HG03135 (cell line): ENCODE measurements around the gene FDXR.

Source experiments
- ATAC-seq: cut with Tn5 transposase; IDR thresholded peaks from one replicate; pipeline ENCODE4 v1.9.1; 2021; ENCODE audit warnings: mild to moderate bottlenecking, moderate library complexity; ENCODE audit not compliant: unreplicated experiment

Gene FDXR

GRCh38 chr17:74839990-74840852 is 32.6 kb downstream of the FDXR start:
- ATAC-seq = no peak

GRCh38 chr17:74838274-74838673 is 34.5 kb downstream of the FDXR start:
- no peak for ATAC-seq

GRCh38 chr17:74836691-74837467 is 35.9 kb downstream of the FDXR start:
- no peak for ATAC-seq

- no peak for ATAC-seq
Measured at GRCh38 chr17:74836191-74836590, 36.6 kb downstream of the FDXR start.

DNA sequence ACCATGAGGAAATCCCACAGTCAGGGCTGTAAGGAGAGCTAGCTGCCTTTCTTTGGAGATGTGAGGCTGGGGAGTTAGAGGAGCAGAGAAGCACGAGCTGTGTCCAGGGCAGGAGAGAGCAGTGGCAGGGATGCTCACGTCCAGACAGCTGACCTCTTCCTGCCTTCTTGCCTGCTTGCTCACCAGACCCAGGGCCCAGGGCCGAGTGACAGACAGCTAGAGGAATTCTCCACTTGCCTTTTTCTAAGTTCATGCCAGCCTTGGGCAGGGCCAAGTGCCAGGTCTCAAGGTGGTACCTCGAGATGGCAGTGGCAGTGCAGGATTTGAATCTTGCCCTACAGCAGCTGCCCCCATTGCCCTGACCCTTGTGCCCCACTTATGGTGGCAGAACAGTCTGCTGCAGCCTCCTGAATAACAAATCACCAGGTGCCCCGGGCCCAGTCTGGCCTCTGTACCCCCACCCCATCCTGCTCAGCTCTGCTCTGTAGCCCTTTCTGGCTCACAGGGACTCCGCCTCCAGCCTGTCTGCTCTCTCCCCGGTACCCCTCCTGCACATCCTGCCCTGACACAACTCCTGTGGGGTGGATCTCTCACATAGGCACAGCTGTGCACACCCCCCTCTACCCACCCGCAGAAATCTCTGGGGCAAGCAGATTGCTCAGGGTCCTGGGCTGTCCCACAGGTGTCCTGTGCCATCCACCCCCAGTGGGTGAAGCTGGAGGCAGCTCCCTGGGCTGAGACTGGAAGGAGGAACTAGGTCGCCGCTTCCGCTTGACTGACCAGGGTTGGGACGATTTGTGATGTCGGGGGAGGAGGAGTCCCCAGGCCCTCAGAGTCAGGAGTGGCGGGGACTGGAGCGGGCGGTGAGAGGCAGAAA is 39.1 kb downstream of the FDXR start:
- peak; percentile 54 for ATAC-seq

DNA sequence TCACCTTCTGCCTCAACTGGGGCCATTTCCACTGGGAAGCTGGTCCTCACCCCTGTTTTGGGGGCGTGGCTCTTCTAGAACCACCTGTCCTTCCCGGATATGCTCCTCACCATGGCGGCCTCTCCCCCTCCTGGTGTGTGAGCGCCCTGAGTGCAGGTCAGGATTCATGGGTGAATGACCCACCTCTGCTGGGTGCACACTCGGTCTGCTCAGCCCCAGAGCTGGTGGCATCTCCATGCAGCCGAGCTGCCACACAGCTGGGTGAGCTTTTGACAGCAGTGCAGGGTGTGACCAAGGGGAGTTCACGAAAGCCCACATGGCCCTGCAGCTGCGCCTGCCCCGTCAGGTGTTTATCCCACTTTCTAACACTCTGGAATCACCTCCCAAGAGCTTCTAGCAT is 40.4 kb downstream of the FDXR start:
- ATAC-seq = no peak

DNA sequence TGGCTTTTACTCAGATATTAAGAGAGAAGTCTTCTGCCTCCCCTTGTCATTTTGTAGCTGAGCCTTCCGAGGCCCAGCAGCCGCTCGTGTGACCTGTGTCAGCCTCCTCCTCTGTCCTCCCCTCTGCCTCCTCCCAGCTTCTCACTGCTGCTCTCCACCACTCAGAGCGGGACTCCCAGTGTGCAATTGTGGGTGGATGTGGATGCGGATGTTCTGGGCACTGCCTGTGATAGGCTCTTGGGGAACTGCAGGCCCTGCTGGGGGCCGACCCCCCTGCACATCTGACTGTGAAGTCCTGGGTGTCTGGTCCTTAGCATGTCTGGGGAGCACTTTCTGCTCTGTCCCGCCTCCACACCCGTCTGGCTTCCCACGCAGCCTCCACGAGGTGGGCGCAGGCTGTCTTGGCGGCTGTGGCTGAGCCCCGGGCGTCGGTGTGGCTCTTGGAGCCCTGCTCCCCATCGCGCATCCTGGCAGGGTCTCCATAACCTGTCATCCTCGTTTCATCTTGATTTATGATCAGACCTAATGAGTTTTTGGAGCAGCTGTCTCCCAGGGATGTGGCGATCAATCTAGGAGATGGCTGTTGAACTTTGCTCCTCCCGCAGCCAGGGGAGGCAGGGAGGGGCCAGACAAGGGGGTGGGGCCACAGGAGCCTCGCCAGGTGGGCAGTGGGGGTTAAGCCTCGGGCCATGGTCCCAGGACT is 41.2 kb downstream of the FDXR start:
- ATAC-seq = no peak

DNA sequence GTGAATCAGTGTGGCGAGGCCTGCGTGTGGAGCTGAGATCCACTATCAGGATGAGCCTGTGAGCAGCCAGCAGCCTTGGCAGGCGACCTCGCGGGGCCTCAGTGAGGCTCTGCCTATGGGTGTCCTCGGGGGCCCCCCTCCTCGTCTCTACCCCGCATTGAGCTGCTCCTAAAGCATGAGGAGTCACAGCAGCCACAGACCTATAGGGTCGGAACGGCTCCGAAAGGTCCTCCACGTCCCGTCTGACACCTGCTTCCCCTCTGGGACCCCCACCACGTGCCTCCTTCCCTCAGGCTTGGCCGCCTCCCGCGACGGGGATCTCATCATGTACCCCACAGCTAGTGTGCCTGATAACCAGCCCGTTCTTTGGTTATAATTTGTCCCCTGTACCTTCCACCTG is 41.9 kb downstream of the FDXR start:
- no peak for ATAC-seq

GRCh38 chr17:74827800-74828199 is 45.0 kb downstream of the FDXR start:
- no peak for ATAC-seq

DNA sequence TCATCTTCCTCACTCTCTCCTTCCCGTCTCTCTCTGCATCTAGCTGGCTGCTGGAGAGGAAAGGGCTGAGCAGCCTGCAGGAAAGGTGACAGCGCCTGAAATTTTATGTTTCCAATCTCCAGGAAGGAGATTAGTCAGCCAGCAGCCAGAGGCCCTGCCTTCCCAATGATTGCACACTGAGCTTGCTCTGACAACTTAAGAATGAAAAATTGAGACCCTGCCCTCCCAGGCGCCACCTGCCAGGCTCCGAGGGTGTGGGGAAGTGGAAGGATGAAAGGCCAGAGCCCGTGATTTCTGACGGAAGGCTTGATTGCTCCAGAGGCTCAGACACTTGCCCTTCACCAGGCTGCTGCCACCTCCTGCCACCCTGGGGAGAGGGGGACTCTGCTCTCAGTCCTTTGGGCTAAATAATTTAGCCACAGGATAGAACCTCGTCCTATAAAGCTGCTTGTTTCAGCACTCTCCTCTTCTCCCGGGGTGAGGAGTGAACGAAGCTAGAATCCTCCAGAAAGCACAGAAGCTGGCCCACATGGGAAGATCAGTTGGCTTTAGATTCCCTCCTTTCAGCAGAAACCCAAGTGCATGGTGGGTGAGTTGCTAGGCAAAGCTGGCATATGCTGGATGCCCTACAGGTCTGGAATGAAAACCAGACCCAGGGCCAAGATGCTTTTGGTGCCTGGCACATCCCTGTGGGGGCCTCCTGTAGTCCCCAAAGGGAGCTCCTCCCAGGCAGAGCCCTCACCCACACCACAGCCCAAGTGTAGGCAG is 46.7 kb downstream of the FDXR start:
- no peak for ATAC-seq

GRCh38 chr17:74824961-74825627 is 47.7 kb downstream of the FDXR start:
- no peak for ATAC-seq

DNA sequence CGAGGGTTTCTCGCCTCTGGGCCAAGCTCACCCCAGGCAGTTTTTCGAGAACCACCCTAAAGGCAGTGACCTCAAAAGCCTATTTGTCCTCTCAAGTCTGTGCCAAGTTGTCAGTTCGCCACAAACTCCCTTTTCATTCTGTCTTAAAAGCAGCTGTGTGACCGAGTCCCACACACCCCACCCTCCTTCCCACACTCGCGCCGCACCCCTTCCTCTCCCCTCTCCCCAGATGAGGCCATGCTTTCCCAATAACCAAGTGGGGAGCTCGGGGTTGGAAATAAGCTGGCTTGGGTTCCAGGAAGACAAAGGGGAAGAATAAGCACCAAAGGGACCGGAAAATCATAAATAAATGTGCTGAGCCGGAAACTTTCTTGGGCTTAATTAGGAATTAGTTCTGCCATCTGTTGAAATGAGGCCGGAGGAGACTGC is 49.8 kb downstream of the FDXR start:
- no peak for ATAC-seq

DNA sequence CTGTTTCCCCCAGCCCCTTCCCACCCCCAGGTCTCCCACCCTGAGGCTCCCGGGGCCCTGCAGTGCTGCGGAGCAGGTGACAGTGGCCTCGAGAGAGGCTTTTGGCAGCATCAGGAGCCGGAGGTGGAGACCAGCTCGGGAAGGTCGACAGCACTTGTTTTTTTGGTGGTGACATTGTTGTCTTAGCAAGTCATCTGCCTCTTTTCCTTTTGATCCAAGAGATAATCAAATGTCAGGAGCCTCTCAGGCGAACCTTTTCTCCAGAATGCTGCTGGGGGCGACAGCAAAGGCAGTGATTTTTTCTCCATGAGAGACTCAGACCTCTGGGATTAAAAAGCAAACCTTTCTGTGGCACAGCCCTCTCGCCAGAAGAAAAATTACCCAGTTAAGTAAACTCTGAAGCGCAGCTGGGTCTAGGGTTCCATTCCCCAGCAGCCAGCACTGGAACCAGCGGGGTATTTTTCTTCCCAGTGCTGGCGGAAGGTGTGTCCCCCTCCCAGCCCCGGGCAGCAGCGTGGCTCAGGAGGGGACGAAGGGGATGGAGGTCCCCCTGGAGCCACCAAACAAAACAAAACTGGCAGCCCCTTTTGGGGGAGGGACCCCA is 50.4 kb downstream of the FDXR start:
- no peak for ATAC-seq

DNA sequence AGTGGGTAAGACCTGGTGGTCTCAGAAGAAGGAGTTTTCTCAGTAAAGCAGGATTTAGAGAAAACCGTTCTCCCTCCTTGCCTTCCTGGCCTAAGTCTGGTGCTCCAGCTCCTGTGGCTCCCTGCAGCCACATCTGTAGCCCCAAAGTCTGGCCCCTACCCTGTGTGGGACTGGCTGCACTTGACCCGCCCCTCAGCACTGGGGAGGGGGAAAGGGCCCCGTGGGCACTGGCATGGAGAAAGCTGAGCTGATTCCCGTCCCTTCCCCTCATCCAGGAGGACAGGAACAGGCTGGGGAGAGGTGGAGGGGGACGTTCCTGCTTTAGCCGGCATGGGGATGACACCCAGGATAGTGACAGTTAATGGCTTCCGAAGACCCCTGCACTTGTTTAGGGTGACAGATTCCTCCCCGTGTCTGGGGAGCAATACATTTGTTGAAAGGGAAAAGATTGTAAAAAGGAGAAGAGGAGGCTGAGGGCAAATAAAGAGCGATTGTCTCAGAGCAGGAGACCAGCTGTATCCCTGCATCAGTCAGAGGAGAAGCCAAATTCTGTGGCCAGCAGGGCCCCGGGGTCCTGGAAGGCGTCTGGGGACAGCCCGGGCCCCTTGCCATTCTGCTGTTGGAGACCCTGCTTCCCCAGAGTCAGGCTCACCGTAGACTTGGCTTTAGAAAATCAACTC is 51.0 kb downstream of the FDXR start:
- ATAC-seq = no peak

DNA sequence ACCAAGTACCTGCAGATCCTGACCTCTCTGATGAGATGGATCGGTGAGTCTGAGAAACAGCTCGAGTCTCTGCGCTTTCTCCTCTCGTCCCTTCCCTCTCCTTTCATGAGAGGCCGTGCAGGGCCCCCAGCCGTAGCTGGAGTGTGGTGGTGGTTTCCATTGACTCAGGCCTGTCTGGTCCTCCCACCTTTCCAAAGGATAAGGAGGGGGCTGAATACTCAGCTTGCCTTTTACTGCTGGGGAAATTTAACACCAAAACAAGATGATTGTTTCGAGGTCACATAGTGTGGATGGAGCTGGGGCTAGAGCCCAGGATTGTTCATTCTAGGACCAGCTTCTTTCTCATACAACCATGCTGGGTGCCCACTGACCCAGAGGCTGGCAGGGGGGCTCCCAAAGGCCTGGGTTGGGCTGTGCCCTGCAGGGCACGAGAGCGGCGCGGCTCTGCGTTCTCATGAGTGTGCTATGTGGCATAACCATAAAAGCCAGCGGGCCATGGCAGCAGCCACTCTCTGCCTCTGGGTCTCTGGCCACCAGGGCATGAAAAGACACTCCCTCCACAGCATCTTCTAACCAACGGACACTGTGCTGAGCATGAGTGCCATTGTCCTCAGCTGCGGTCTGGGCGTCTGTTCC is 52.9 kb downstream of the FDXR start:
- ATAC-seq = no peak

- ATAC-seq = no peak
Measured at GRCh38 chr17:74818291-74818938, 54.4 kb downstream of the FDXR start.

- no peak for ATAC-seq
Measured at GRCh38 chr17:74816905-74817620, 55.7 kb downstream of the FDXR start.
